ENCODE results near the gene XYLT1.

XYLT1 gene

DNA sequence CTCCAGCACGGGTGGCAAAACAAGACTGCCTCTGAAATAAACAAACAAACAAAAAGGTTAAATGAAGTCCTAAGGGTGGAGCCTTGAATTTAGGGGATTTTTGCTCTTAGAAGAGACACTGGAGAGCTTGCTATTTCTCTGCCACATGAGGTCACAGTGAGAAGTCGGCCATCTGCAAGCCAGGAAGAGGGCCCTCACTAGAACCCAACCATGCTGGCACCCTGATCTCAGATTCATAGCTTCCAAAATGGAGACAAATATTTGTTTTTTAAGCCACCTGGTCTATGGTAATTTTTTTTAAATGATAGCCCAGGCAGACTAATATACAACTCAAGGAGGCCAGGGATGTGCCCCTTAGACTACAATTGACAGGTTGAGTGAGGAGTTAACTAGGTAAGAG lies 255.5 kb downstream of the XYLT1 start:
- no peak for DNase-seq

DNA sequence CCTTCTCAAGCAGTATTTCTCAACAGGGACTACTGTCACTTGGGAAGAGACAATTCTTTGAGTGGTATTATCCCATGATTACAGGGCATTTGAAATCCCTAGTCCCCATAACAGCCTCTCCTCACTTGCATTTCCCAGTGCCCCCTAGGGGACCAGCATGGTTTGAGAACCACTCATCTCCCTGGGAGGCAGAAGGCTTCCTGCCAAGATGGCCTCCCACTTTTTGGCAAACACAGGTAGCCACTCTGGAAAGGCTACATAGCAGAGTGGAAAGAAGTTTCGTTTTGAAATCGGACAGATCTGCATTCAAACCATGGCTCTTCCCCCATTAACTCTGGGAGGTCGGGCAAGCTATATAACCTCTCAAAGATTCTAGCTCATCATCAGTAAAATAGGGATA lies 256.8 kb downstream of the XYLT1 start:
- DNase-seq: no peak

DNA sequence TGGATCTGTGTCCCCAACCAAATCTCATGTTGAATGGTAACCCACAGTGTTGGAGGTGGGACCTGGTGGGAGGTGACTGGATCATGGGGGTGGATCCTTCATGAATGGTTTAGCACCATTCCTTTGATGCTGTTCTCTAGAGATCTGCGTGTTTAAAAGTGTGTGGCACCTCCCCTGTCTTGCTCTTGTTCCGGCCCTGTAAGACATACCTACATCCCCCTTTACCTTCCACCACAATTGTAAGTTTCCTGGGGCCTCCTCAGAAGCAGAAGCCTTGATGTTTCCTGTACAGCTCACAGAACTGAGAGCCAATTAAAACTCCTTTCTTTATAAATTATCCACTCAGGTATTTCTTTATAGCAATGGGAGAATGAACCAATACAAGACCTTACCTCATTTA lies 257.7 kb downstream of the XYLT1 start:
- no peak for DNase-seq

DNA sequence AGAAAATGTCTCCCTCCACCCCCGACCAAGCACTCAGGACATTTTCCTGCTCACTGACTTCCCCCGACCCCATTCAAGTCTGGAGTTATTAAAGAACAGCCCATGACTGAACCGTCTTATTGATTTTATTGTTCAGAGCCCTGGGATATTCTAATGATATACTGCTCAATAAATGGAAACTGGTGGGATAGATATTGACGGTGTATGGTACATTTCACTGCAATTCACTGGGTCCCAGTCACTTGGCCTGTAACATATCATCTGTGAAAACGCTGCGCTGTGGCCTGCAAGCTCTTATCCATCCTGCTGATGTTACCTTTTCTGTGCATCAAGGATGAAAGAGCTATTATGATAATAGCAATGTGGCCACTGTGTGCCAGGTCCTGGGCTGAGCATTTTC lies 258.2 kb downstream of the XYLT1 start:
- DNase-seq: no peak

DNA sequence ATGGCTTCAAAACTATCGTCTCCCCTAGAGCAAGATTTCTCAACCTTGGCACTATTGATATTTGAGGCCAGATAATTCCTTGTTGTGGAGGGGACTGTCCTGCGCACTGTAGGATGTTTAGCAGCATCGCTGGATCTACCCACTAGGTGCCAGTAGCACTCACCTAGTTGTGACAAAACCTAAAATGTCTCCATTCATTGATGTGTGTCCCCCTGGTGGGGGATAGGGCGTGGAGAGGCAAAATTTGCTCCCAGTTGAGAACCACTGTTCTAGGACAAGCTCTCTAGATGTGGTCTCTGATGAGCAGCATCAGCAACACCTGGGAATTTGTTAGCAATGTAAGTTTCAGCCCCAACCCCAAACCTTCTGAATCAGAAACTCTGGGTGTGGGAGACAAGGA lies 259.0 kb downstream of the XYLT1 start:
- no peak for DNase-seq

DNA sequence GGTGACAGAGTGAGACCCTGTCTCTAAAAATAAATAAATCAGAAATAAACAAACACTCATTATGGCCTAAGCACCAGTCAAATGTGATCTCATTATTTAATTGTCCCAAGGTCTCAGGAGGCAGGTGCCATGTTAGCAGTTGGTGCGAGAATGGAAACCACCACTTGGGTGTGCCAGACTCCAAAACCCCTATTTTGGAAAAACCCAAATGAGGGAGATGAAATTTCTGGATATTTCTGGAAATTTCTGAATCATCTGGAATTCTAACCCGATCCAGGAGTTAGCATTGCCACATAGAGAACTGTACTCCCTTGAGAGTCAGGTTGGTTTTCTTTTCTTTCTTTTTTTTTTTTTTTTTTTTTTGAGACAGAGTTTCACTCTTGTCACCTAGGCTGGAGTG lies 264.0 kb downstream of the XYLT1 start:
- DNase-seq: no peak

DNA sequence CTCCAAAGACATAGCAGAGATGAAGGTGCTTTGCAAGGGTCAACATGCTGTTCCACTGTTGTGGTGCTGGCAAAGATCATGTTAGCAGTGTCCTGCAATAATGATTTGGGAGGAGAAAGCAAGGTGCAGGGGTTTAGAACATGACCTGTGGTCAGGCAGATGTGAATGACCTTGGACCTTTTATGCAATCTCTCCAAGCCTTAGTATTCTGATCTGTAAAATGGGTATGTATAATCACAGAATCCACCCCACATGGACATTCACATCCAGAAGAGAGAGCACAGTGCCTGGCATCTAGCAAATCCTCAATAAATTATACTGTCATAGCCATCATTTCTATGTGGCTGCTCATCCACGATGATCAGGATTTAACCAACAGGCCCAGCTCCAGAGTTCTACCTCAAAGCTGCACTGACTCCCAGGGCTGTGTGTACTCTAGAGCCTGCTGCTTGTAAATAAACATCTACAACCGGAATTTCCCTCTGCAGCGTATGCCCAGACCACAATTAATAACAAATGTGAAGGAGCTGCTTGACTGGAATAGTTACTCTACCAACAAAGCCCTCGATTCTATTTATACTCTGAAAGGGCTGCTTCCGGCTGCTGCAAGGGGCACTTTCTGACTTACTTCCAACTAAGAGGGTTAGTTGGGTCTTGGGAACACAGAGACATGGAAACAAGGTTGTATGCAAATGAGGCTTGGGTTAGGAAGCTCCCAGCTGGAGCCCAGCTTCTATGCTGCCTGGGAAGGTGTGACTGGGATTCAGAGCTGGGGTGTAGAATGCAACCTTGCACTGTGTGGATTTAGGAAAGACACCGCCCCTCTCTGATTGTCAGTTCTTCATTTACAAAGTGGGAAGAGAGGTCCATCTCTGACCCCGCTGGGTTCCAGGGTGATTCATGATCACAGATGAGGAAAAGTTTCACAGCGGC lies 265.2 kb downstream of the XYLT1 start:
- DNase-seq: no peak

DNA sequence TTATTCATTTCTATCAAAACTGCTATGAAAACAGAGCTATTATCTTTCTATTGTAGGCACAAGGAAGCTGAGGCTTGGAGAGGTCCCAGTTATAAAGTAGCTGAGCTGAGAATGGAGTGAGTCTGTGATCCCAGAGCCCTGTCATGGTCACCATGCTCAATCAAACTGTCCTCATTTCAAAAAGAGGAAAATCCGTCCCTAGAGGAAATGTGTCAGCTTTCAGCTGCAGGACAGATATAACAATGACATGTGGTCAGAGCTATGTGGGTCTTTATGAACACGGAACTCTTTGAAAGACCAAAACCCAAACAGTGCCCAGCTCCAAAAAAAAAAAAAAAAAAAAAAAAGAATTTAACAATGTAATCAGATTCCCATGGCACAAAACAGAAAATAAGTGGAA lies 266.1 kb downstream of the XYLT1 start:
- no peak for DNase-seq

DNA sequence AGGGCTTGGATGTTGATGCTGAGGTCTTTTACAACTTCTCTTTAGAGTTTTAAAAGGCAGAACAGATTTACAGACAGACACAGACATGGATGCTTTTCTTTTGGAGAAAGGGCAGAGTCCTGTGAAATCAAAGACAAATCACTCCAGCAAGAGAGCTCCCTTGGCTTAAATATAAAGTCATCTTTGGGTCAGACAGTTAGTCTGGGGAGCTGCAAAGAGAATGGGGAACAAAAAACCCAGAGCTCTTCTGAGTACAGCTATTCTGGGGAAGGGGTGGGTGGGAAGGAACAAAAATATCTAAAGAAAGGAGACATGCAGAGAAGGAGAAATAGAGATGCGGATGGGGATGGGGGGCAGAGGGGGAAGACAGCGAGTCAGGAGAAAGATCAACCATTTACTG lies 266.6 kb downstream of the XYLT1 start:
- DNase-seq: no peak

DNA sequence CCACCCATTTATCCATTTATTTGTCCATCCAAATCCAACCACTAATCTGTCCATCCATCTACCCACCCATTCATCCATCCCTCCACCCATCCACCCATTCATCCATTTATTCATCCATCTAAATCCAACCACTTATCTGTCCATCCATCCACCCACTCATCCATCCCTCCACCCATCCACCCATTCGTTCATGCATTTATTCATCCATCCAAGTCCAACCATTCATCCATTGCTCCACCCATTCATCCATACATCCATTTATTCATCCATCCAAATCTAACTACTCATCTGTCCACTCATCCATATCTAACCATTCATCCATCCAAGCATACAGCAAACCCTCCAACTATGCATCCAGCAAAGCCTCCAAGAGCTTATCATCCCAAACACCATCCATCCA lies 267.3 kb downstream of the XYLT1 start:
- no peak for DNase-seq

DNA sequence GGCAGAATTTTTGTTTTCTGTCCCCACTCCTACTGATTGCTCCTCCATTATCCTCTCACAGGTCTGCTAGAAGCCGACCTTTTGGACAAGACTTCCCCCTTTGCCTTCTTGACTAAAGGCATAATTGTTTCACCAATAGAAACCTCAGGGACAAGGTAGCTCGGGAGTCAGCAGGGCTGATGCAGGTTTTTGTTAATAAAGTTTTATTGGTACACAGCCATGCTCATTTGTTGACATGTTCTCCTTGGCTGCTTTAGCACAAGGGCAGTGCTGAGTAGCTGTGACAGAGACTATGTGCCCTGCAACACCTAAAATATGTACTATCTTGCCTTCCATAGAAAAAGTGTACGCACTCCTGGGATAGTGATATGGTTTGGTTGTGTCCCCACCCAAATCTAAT lies 271.6 kb downstream of the XYLT1 start:
- no peak for DNase-seq

DNA sequence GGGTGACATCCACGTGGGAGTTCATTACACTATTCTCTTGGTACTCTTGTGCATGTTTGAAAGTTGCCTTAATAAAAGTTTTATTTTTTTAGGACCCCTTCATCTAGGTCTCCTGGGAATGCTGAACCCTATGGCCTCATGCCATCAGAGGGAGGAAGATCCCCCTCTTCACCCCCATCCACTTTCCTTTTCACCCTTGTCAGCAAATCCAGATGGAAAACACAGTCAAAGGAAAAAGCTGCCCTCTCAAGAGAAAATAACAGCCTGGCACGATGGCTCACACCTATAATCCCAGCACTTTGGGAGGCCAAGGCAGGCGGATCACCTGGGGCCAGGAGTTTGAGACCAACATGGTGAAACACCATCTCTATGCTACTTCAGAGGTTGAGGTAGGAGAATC lies 274.2 kb downstream of the XYLT1 start:
- no peak for DNase-seq

DNA sequence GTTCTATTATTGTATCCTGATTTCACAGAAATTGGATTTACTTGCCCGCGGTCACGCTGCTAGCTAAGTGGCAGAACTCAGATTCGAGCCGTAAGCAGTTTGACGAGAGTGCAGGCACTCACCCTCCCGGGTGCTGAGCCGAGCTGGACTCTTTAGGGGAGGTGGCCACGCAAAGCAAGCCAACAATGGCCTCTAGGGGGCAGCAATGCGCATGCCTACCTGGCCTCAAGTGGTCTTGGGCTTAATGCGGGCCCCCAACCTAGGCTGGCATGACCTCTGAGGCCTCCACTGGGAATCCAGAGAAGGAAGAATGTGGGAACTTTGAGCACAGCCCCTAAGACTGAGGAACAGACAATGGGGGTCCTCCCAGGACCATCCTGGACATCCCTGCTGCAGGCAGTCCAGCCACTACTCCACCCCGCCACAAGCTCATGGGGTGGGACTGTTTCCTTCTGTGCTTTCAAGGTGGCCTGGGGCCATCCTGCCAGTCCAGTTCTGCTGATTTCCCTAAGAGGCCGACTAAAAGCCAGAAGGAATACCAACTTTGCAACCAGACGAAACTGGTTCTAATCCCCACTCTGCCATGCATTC lies 276.5 kb downstream of the XYLT1 start:
- no peak for DNase-seq

DNA sequence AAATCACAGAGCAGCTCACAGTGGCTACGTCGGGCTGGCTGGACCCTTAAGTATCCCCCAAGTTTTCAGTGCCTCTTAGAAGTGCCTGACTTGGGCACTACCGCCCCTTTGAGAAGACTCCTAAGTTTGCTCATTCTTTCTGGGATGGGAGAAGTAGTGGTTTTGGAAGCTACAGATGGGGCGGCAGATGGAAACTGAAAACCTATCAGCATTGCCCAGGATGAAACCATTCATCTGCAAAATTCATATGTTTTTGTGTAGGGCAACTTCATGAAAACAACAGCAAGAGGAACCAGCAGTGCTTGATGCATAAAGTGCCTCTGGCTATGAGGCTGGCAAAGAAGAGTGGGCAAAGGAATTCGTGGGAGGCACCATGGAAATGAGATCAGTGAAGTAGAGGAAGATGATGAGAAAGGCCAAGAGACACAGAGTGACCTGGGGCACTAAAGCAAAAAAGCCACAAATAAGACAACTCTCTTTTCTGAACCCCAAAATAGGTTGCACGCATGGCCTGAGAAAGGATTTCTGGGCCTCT lies 277.1 kb downstream of the XYLT1 start:
- DNase-seq: no peak

DNA sequence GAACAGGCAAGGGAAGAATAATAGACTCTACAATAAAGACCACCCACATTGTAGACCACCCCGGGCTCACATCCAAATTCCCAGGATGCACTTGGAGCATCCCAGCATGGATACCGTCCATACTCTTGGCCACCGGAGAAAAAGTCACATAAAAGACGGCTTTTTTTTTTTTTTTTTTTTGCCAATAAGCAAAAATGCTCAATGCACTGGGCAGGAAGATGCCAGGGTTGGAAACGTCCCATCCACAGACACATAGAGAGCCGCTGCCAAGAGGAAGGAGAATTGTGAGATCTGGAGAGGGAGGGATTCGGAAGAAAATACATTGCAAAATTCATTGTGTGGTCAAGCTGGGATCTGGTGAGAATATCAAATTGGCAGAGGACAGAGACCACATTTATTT lies 286.7 kb downstream of the XYLT1 start:
- no peak for DNase-seq

DNA sequence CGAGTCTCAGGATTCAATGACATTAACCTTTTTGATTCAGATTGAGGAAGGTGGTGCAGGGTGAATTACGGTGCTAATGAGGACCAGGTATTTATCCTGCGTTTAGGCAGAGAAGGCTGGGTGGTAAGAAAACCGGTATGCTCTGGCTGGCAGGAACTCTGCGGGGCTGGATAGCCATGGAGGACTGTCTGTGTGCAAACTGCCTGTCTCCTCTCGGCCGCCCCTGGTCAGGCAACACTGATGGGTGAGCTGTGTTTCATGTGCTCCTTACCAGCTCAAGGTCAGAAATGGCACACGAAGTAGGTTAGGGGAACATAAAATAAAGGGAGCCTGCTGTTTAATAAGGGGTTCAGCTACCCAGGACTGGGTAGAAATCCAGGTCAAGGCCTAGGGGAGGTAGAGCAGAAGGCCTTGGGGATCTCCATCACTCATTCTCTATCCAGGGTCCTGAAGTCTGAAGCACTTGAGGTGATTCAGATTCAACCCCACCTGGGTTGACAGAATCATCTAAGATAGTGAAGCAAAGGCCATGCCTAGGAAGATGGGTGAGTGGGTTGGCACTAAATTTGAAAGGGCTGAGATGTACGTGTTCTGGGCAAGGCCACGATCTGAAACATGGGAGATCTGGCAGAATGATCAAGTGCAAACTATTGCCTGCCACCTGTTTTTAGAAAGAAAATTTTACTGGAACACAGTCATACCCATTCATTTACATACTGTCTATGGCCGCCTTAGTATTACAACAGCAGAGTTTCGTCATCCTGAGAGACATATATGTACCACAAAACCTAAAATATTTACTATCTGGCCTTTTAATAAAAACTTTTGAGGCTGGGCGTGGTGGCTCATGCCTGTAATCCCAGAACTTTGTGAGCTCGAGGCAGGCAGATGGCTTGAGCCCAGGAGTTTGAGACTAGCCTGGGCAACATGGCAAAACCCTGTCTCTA lies 292.5 kb downstream of the XYLT1 start:
- no peak for DNase-seq

DNA sequence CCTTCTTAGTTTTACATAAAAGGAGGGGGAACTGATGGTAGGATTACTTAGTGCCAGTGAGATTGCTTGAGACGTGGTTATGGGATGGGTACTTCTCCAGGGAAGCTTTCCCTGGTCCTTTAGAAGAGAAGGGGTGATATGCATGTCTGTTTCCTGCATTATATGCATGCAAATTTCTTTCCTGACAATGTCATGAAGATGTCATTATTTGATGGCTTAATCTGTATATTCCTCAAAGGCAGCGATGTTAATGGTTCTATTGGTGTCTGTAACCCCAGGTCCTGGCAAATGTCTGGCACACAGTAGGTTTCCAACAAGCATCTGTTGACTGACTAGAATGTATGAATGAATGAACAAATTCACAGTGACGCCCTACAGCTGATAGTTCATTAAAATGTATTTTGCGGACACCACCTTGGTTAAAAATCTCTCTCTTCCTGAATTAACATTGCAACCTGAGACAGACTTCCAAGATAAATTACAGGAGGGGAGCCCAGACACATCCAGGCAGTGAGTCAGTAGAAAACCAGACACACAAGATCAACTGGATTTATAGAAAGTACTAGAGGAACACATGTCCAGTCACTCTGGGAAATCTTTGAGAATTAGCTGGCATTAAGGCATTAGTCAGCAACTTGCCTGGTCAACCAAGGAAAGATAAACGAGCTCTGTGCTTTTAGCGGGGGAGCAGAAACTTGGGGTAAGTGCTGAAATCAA lies 293.4 kb downstream of the XYLT1 start:
- no peak for DNase-seq

DNA sequence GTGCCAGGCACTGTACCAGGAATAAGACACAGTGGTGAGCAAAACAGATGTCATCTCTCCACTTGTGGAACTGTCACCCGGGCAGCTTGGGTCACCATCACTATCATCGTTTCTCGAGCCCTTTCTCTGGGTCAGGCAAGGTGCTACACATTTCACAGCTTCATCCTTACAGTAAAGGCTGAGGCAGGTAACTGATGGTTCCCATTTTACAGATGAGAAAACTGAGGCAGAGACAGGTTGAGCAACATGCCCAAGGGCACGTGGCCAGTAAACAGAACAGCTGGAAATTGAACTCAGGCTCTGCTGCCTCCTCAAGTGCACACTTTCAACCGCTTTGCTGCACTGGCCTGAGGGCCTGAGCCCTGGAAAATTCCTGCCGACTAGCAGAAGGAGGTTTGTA lies 294.6 kb downstream of the XYLT1 start:
- no peak for DNase-seq

DNA sequence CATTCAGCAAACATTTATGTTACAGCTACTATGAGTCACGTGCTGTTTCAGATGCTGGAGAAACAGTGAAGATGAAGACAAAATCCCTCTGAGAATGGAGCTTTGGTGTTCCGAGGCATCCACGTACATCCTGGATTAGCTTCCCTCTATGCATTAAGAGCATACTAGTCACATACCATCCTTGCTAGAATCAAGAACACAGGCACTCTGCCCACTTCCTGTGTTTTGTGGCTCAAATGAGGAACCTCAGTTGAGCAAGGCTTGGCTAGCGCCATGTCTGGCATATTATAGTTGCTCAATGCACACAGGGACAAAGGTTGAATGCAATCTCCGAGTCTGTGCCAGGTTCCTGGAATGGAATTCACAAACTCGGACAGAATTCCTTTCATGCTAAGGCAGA lies 297.5 kb downstream of the XYLT1 start:
- no peak for DNase-seq

DNA sequence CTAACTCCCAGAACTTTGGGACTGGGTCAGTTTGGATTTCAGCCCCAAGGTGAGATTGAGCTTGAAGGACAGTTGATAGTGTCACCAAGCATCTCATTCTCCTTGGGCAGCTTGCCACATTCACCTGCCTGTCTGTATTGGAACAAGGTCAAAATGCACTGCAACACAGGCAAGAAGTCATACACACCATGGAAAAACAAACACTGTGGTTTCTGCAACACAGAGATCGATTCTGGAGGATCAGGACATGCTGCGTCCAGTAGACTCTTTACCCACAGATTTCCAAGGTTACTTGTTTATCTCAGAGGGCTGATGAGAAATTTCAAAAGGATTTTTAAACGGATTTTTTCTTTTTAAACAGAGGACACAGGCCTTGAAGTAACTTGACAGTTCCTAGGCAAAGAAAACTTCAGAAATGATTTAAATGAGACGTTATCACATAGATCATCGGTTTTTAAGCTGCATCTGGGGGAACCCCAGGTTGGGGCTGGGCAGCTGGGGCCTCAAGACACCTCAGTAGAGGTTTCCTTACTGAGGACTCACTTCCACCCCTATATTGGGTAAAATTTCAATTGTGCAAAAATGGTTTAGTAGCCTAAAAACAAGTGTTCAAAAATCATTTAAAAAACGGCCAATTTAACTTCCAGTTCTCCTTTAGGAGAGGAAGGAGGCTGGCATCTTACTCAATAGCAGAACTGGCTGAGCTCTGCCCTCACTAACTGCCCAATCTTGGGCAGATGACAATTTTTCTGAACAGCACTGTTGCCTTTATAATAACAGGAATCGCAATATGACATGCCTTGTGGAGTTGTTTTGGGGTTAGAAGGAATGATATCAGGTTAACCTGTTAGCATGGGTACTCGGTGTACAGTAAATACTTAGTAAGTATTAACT lies 299.3 kb downstream of the XYLT1 start:
- no peak for DNase-seq

DNA sequence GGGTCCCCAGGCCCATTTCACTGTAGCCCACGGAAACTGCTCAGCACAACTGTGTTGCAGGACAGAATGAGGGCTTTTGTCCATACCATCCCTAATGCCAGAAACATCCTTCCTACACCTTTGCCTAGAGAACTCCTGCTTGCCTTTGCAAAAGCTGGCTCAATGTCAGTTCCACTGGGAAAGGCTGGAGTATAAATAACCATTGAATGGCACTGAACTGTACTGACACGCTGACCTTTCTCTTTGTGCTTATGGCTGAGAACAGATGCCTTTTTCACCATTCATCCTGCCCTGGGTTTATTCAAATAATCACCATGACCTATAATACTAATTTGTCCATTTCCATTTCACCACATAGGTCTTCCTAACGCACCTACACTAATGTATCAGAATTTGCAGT lies 300.3 kb downstream of the XYLT1 start:
- DNase-seq: no peak

DNA sequence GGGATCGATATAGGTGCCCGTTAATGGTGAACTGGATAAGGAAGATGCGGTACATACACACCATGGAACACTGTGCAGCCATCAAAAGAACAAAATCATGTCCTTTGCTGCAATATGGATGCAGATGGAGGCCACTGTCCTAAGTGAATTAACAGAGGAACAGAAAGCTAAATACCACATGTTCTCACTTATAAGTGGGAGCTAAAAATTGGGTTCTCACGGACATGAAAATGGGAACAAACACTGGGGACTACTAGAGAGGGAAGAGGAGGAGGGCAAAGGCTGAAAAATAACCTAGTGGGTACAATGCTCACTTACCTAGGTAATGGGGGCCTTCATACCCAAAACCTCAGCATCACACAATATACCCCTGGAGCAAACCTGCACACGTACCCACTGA lies 302.6 kb downstream of the XYLT1 start:
- DNase-seq: no peak

Data from NCI-H526 treated with DMSO at 0.1 percent for 48 hours (cell line).